HUDEP-2 (cell line): ENCODE measurements around the gene DGLUCY.
"Not testable (repeated sequence)": the region's sequence is repeated elsewhere in the genome, so short reads cannot be mapped to it uniquely, and the experiment has no call there.

ENCODE experiments used
- DNase-seq, 76 experiments: peaks; one replicate each; lab custom pipeline; 2025; ENCODE audit not compliant: unreplicated experiment in 76 of 76; lab: John Stamatoyannopoulos, UW

DGLUCY gene

GRCh38 chr14:91164676-91165075, 50.8 kb downstream of the DGLUCY start:
- no peak for DNase-seq

- DNase-seq, result no peak
Observed at GRCh38 chr14:91167380-91167770, 53.5 kb downstream of the DGLUCY start.

- DNase-seq, result no peak
Observed at GRCh38 chr14:91169951-91170350, 56.1 kb downstream of the DGLUCY start.

- DNase-seq, result no peak
Observed at GRCh38 chr14:91170504-91171121, 56.7 kb downstream of the DGLUCY start.

GRCh38 chr14:91171291-91171690, 57.4 kb downstream of the DGLUCY start:
- DNase-seq, result no peak

GRCh38 chr14:91173221-91173670, 59.4 kb downstream of the DGLUCY start:
- DNase-seq, result peak in 65 of 76 experiments; percentile 4 to 79 (median 49)

- DNase-seq, result no peak
Observed at GRCh38 chr14:91173904-91174303, 60.0 kb downstream of the DGLUCY start.

GRCh38 chr14:91175291-91176201, 61.7 kb downstream of the DGLUCY start:
- no peak for DNase-seq

GRCh38 chr14:91177073-91178034, 63.5 kb downstream of the DGLUCY start:
- DNase-seq, result peak in 40 of 76 experiments; percentile 3 to 55 (median 23)

GRCh38 chr14:91180611-91181010, 66.7 kb downstream of the DGLUCY start:
- no peak for DNase-seq

- DNase-seq, result not testable (repeated sequence)
Observed at GRCh38 chr14:91182753-91183152, 68.9 kb downstream of the DGLUCY start.

- DNase-seq, result no peak
Observed at GRCh38 chr14:91184559-91184958, 70.7 kb downstream of the DGLUCY start.

- DNase-seq, result no peak
Observed at GRCh38 chr14:91185721-91186120, 71.8 kb downstream of the DGLUCY start.

- no peak for DNase-seq
Observed at GRCh38 chr14:91186515-91187066, 72.7 kb downstream of the DGLUCY start.

GRCh38 chr14:91187271-91187670, 73.4 kb downstream of the DGLUCY start:
- DNase-seq, result no peak

- no peak for DNase-seq
Observed at GRCh38 chr14:91190853-91191252, 77.0 kb downstream of the DGLUCY start.

GRCh38 chr14:91193069-91193468, 79.2 kb downstream of the DGLUCY start:
- DNase-seq, result no peak

GRCh38 chr14:91195881-91196280, 82.0 kb downstream of the DGLUCY start:
- no peak for DNase-seq

GRCh38 chr14:91197631-91198030, 83.8 kb downstream of the DGLUCY start:
- no peak for DNase-seq

- not testable (repeated sequence) for DNase-seq
Observed at GRCh38 chr14:91200802-91201201, 86.9 kb downstream of the DGLUCY start.
